ENCODE data around the gene THADA.

THADA gene

GRCh38 chr2:43230351-43230885, 365.4 kb downstream of the THADA start:
- H3K9ac ChIP-seq (ENCODE audit: low read depth, low read length) = no peak overlapping the region
- H3K4me1 ChIP-seq (ENCODE audit: insufficient read depth, low read length) = peaks cover 22% of the 10 kb centered on the region

GRCh38 chr2:43228756-43229659, 366.8 kb downstream of the THADA start:
- H3K27me3 ChIP-seq (ENCODE audit: insufficient read depth, low read length, poor library complexity) = no peaks in the 10 kb centered on the region
- no peak overlapping the region for H2AFZ ChIP-seq (ENCODE audit: low read depth, low read length)
- DNase-seq (peak; percentile 37), ATAC-seq (ENCODE audit: insufficient read depth, low read depth) (no peak)
- no peaks in the 10 kb centered on the region for H3K9me3 ChIP-seq (ENCODE audit: insufficient read depth, low read length, severe bottlenecking)
- peak overlapping the region; percentile 96 for H3K27ac ChIP-seq (ENCODE audit: low read length)
- peaks cover 46% of the 10 kb centered on the region for H3K79me2 ChIP-seq (ENCODE audit: insufficient read depth, low read length)
- peaks cover 22% of the 10 kb centered on the region for H4K20me1 ChIP-seq (ENCODE audit: insufficient read depth, low read length)
- peak overlapping the region in 1 of 2 experiments; percentile 70; a peak in 1 of 4 replicates for H3K4me3 ChIP-seq (ENCODE audit: low read depth in 1 of 2, low read length in 2 of 2)
- peaks cover 22% of the 10 kb centered on the region for H3K4me1 ChIP-seq (ENCODE audit: insufficient read depth, low read length)
- H3K9ac ChIP-seq (ENCODE audit: low read depth, low read length) = peak overlapping the region; percentile 99
- no peak for TF ChIP-seq CTCF (IDR thresholded peaks at IDR 0.05; ENCODE audit: borderline replicate concordance, extremely low read depth, low read length, poor library complexity, severe bottlenecking)
- no peak for TF ChIP-seq EZH2 (IDR thresholded peaks at IDR 0.05; ENCODE audit: borderline replicate concordance, low read depth, low read length, severe bottlenecking)
- H3K36me3 ChIP-seq (ENCODE audit: insufficient read depth, low read length) = peaks cover 45% of the 10 kb centered on the region
- H3K4me2 ChIP-seq (ENCODE audit: insufficient read depth, low read length) = peak overlapping the region; percentile 68

More at GRCh38 chr2:43230351-43230885, 365.4 kb downstream of the THADA start:
- DNase-seq = no peak
- Histone ChIP-seq H3K27ac (ENCODE audit: low read length) (no peak overlapping the region), H3K4me3 (ENCODE audit: low read depth in 1 of 2, low read length in 2 of 2) (no peak overlapping the region), H3K36me3 (ENCODE audit: insufficient read depth, low read length) (peaks cover 31% of the 10 kb centered on the region), H3K79me2 (ENCODE audit: insufficient read depth, low read length) (peaks cover 32% of the 10 kb centered on the region), H3K9me3 (ENCODE audit: insufficient read depth, low read length, severe bottlenecking) (no peaks in the 10 kb centered on the region), H4K20me1 (ENCODE audit: insufficient read depth, low read length) (peaks cover 8% of the 10 kb centered on the region), H2AFZ (ENCODE audit: low read depth, low read length) (no peak overlapping the region), H3K27me3 (ENCODE audit: insufficient read depth, low read length, poor library complexity) (no peaks in the 10 kb centered on the region), H3K4me2 (ENCODE audit: insufficient read depth, low read length) (no peak overlapping the region)
- no peak for TF ChIP-seq EZH2 (IDR thresholded peaks at IDR 0.05; ENCODE audit: borderline replicate concordance, low read depth, low read length, severe bottlenecking)
- TF ChIP-seq CTCF (IDR thresholded peaks at IDR 0.05; ENCODE audit: borderline replicate concordance, extremely low read depth, low read length, poor library complexity, severe bottlenecking) = no peak
- ATAC-seq (ENCODE audit: insufficient read depth, low read depth) = no peak

DNA sequence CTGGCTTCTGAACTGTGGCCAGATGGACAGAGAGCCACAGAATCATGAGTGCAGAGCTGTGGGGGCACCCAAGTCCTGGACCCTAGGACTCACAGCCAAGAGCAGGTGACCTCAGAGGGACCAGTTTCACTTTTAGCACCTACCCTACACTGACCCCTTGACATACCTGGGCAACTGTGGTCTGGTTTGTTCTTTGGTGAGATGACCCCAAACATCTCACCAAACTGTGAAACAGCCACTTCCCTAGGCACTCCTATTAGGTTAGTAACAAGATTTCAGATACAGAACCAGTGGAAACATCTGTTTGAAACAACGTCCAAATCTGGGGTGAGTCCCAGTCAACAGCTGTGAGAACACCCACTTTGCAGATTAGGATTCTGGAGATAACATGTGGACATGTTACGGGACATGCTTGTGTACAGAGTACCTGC, 367.5 kb downstream of the THADA start:
- Histone ChIP-seq H3K4me3 (ENCODE audit: low read depth in 1 of 2, low read length in 2 of 2) (peak overlapping the region; percentile 70 to 84; a peak in 3 of 4 replicates), H3K4me1 (ENCODE audit: insufficient read depth, low read length) (peaks cover 22% of the 10 kb centered on the region), H4K20me1 (ENCODE audit: insufficient read depth, low read length) (peaks cover 27% of the 10 kb centered on the region), H3K4me2 (ENCODE audit: insufficient read depth, low read length) (peak overlapping the region; percentile 68), H3K79me2 (ENCODE audit: insufficient read depth, low read length) (peaks cover 53% of the 10 kb centered on the region), H3K36me3 (ENCODE audit: insufficient read depth, low read length) (peaks cover 51% of the 10 kb centered on the region), H3K27me3 (ENCODE audit: insufficient read depth, low read length, poor library complexity) (no peaks in the 10 kb centered on the region), H3K9ac (ENCODE audit: low read depth, low read length) (peak overlapping the region; percentile 99), H3K27ac (ENCODE audit: low read length) (peak overlapping the region; percentile 96), H2AFZ (ENCODE audit: low read depth, low read length) (no peak overlapping the region), H3K9me3 (ENCODE audit: insufficient read depth, low read length, severe bottlenecking) (no peaks in the 10 kb centered on the region)
- no peak for DNase-seq
- TF ChIP-seq EZH2 (IDR thresholded peaks at IDR 0.05; ENCODE audit: borderline replicate concordance, low read depth, low read length, severe bottlenecking) (no peak), CTCF (IDR thresholded peaks at IDR 0.05; ENCODE audit: borderline replicate concordance, extremely low read depth, low read length, poor library complexity, severe bottlenecking) (no peak)
- no peak for ATAC-seq (ENCODE audit: insufficient read depth, low read depth)
